ENCODE measurements around the gene ZBTB11. TPM values are rescaled to one million over a fixed set of nuclear protein-coding genes. Genes with fewer than 3 reads are reported as not detected.
"Not testable (repeated sequence)": the region's sequence is repeated elsewhere in the genome, so short reads cannot be mapped to it uniquely, and the experiment has no call there.

ZBTB11 gene
- total RNA-seq, 1 donor from 2014 or later: 11.8 TPM

- DNase-seq (ENCODE audit: low read depth): no peak
- TF ChIP-seq CTCF (conservative IDR thresholded peaks at IDR 0.05; ENCODE audit: low read depth, low read length): no peak
- no peak overlapping the region for H3K4me3 ChIP-seq (ENCODE audit: low read depth, low read length)
Observed at GRCh38 chr3:101701696-101702634, 25.0 kb upstream of the ZBTB11 start.

GRCh38 chr3:101695779-101696372 lies 18.9 kb upstream of the ZBTB11 start:
- no peak for DNase-seq (ENCODE audit: low read depth)
- peak; percentile 68 for TF ChIP-seq CTCF (conservative IDR thresholded peaks at IDR 0.05; ENCODE audit: low read depth, low read length)
- no peak overlapping the region for H3K4me3 ChIP-seq (ENCODE audit: low read depth, low read length)

- not testable (repeated sequence) for DNase-seq (ENCODE audit: low read depth); H3K4me3 ChIP-seq (ENCODE audit: low read depth, low read length)
Observed at GRCh38 chr3:101694836-101695235, 17.9 kb upstream of the ZBTB11 start.

- TF ChIP-seq CTCF (conservative IDR thresholded peaks at IDR 0.05; ENCODE audit: low read depth, low read length): peak; percentile 55
- DNase-seq (ENCODE audit: low read depth); H3K4me3 ChIP-seq (ENCODE audit: low read depth, low read length): not testable (repeated sequence)
Observed at GRCh38 chr3:101693540-101693939, 16.6 kb upstream of the ZBTB11 start.

GRCh38 chr3:101691685-101692671 lies 15.0 kb upstream of the ZBTB11 start:
- not testable (repeated sequence) for H3K4me3 ChIP-seq (ENCODE audit: low read depth, low read length); DNase-seq (ENCODE audit: low read depth)

- no peak overlapping the region for H3K4me3 ChIP-seq (ENCODE audit: low read depth, low read length)
- TF ChIP-seq CTCF (conservative IDR thresholded peaks at IDR 0.05; ENCODE audit: low read depth, low read length): no peak
- DNase-seq (ENCODE audit: low read depth): no peak
Observed at GRCh38 chr3:101690972-101691371, 14.0 kb upstream of the ZBTB11 start.

- H3K4me3 ChIP-seq (ENCODE audit: low read depth, low read length): no peak overlapping the region
- DNase-seq (ENCODE audit: low read depth): no peak
- TF ChIP-seq CTCF (conservative IDR thresholded peaks at IDR 0.05; ENCODE audit: low read depth, low read length): no peak
Observed at GRCh38 chr3:101689286-101689685, 12.4 kb upstream of the ZBTB11 start.
